HG03045 (cell line): ENCODE results near the gene LRRC37A3.
"Not testable (repeated sequence)": the region's sequence is repeated elsewhere in the genome, so short reads cannot be mapped to it uniquely, and the experiment has no call there.

Source experiments
- ATAC-seq: cut with Tn5 transposase; IDR thresholded peaks from one replicate; pipeline ENCODE4 v1.9.1; 2021; ENCODE audit warnings: mild to moderate bottlenecking, moderate library complexity; ENCODE audit not compliant: unreplicated experiment

The LRRC37A3 gene

GRCh38 chr17:64927444-64927843 lies 8.2 kb upstream of the LRRC37A3 start:
- peak; percentile 54 for ATAC-seq

GRCh38 chr17:64926430-64926829 lies 7.2 kb upstream of the LRRC37A3 start:
- not testable (repeated sequence) for ATAC-seq

DNA sequence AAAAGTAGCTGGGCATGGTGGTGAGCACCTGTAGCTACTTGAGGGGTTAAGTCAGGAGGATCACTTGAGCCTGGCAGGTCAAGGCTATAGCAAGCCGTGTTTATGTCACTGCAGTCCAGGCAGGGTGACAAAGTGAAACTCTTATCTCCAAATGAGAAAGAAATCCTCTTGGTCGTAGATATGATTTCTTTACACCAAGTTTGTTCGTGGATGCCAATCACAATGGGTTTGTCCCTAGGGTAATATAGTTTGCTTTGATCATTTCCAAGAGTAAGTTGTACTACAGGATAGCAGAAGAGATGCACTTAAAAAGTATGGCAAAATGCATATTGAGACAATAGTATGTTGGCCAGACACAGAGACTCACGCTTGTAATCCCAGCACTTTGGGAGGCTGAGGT lies 6.0 kb upstream of the LRRC37A3 start:
- ATAC-seq = not testable (repeated sequence)

- ATAC-seq = not testable (repeated sequence)
These were observed 3.8 kb upstream of the LRRC37A3 start for GRCh38 chr17:64923051-64923568.

- no peak for ATAC-seq
These were observed 1.3 kb upstream of the LRRC37A3 start for GRCh38 chr17:64920419-64921172.

DNA sequence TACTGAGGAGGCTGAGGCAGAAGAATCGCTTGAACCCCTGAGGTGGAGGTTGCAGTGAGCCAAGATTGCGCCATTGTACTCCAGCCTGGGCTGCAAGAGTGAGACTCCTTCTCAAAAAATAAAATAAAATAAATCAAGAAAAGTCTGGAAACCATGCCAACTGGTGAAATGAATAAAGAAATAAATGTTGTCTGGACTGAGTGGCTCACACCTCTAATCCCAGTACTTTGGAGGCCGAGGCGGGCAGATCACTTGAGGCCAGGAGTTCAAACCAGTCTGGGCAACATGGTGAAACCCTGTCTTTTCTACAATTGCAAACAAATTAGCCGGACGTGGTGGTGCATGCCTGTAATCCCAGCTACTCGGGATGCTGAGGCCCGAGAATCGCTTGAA lies 744 bp upstream of the LRRC37A3 start:
- ATAC-seq = no peak

GRCh38 chr17:64918842-64919288 lies 413 bp downstream of the LRRC37A3 start:
- peak; percentile 49 for ATAC-seq

- not testable (repeated sequence) for ATAC-seq
These were observed 1.7 kb downstream of the LRRC37A3 start for GRCh38 chr17:64917540-64917939.

- ATAC-seq = not testable (repeated sequence)
These were observed 4.0 kb downstream of the LRRC37A3 start for GRCh38 chr17:64915244-64915643.

- not testable (repeated sequence) for ATAC-seq
These were observed 9.1 kb downstream of the LRRC37A3 start for GRCh38 chr17:64910191-64910514.

- not testable (repeated sequence) for ATAC-seq
These were observed 9.6 kb downstream of the LRRC37A3 start for GRCh38 chr17:64909511-64910190.

DNA sequence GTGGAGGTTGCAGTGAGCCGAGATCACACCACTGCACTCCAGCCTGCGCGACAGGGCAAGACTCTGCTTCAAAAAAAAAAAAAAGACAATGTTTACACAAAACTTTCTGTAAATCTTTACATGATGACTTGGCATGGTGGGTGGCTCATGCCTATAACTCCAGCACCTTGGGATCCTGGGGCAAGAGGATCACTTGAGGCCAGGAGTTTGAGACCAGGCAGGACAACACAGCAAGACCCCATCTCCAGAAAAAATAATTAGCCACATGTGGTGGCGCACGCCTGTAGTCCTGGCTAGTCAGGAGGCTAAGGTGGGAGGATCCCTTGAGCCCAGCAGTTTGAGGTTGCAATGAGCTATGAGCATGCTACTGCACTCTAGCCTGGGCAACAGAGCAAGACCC lies 15.2 kb downstream of the LRRC37A3 start:
- ATAC-seq = not testable (repeated sequence)

DNA sequence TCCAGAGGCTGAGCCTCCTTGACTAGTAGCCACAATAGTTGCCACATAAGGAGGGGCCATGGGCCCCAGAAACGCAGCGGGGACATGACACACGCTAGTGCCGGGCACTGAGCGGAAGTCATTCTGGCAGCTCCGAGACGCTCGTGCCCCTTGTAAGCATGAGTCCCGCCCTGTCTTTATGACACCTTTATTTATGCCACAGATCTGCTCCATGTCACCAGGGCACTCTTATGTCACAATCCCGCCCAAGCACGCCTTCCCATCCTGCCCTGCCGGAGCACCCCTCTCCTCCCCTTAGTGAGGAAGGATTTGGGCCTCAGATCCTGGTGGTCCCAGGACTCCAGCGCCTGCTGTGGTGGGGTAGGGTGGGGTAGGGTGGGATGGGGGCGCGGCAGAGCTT lies 22.1 kb downstream of the LRRC37A3 start:
- ATAC-seq = not testable (repeated sequence)

DNA sequence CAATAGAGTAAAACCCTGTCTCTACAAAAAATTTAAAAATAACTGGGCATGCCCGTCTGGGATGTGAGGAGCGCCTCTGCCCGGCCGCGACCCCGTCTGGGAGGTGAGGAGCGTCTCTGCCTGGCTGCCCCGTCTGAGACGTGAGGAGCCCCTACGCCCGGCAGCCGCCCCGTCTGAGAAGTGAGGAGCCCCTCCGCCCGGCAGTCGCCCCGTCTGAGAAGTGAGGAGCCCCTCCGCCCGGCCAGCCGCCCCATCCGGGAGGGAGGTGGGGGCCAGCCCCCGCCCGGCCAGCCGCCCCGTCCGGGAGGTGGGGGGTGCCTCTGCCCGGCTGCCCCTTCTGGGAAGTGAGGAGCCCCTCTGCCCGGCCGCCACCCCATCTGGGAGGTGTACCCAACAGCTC lies 45.1 kb downstream of the LRRC37A3 start:
- not testable (repeated sequence) for ATAC-seq

DNA sequence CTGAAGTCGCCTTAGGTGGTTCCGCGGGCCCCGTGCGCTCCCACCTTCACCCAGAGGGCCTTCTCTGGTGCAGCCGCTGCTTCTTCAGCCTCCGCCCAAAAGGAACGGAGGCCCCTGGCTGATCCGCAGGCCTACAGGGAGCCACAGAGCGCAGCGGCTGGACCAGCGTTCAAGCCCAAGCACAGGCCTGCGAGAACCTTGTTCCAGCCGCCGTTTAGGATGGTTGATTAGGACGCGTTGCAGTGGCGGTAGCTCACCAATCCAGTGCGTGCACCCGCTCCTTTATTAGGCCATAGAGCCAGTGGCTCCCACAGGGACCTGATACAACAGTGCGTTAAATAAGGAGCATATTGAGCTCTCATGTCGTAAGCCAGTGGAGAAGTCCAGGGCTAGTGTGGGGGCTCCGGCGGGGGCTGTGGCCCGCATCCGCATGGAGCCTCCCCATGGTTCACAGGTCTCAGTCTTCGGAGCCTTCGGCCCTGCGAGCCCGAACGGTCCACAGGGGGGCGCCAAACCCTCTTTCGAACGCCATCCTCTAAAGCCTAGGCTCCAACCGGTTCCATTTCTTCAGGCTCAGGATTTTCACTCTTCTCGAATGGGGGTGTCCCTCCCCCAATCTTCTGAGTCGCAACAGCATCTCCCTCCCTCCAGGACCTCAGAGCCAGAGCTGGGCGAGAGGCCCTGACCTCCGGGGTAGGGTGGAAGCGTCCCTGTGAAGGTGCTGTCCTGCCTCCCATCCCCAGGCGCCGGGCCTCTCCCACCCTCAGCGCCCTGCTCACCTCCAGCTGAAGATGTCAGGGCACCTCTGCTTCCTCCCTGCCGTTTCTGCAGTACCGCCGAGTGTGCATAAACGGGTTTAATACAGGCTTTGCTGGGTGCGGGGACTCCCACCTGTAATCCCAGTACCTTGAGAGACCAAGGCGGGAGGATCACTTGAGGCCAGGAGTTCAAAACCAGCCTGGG lies 71.5 kb downstream of the LRRC37A3 start:
- ATAC-seq = peak; percentile 53

DNA sequence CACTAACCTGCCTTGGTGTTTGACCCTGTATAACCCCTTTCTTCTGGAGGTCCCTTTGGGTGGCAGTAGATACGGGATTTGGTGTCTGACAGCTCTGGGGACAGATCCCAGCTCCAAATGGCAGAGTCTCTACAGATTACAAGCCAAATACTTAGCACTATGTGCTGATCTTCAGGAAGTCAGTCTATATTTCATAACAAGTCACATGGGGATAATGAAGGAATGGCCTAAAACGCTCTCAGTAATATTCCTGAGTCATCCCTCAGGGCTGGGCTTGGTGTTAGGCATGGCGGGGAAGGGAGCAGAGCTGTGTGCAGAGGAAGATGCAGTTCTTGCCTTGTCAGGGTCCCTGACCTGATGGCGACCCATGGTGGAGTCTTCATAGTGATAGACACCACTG lies 72.4 kb downstream of the LRRC37A3 start:
- ATAC-seq = not testable (repeated sequence)

DNA sequence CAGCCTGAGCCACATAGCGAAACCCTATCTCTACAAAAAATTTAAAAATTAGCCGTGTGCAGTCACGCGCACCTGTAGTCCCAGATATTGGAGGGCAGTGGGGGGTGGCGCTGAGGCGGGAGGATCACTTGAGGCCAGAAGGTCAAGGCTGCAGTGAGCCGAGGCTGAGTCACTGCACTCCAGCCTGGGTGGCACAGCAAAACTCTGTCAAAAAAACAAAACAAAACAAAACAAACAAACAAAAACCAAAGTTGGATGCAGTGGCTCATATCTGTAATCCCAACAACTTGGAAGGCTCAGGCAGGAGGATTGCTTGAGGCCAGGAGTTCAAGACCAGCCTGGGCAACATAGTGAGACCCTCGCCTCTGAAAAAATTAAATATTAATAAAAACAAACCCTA lies 75.4 kb downstream of the LRRC37A3 start:
- ATAC-seq = not testable (repeated sequence)

DNA sequence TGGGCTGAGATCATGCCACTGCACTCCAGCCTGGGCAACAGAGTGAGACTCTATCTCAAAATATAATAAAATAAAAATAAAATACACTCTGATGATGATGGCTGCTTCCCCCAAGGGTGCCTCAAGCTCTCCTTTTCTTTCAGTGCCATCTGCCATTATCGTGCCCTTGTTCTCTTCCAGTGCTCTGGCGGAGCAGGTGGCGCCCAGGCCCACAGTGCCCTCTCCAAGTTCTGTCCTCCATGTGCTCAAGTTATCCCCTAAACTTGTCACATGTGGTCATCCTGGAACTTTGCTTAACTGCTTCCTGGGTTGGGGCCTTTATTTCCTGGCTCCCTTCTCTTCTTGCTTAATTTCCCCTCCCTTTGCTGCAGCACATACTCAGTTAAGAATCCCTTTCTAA lies 76.4 kb downstream of the LRRC37A3 start:
- not testable (repeated sequence) for ATAC-seq

- ATAC-seq = not testable (repeated sequence)
These were observed 78.3 kb downstream of the LRRC37A3 start for GRCh38 chr17:64840960-64841359.

GRCh38 chr17:64838513-64838912 lies 80.8 kb downstream of the LRRC37A3 start:
- not testable (repeated sequence) for ATAC-seq
